Transverse colon (tissue), 4 donors: ENCODE results near the gene SCAF1.
"Not testable (repeated sequence)": the region's sequence is repeated elsewhere in the genome, so short reads cannot be mapped to it uniquely, and the experiment has no call there.

Source experiments
- EP300 ChIP-seq: sonication (generic); formaldehyde crosslinking; IDR thresholded peaks from one replicate; pipeline ENCODE4 v1.6.1; 2017; ENCODE audit warnings: antibody characterized with exemption, low read depth
- POLR2A ChIP-seq: fragments of 450-650 bp; IDR thresholded peaks from one replicate; pipeline ENCODE4 v1.6.1; 2016; ENCODE audit warnings: antibody characterized with exemption, mild to moderate bottlenecking, moderate library complexity
- POLR2AphosphoS5 ChIP-seq, 3 donors: sonication (generic); formaldehyde crosslinking; IDR thresholded peaks; one replicate each; pipeline ENCODE4 v1.6.1; 2016; ENCODE audit warnings: antibody characterized with exemption in 3 of 3
- TF ChIP-seq, protein P1 (sequence below), 5 experiments: fragments of 200-600 bp in 3 of 5; fragments of 450-650 bp in 2 of 5; sonication (generic) in 3 of 5; IDR thresholded peaks; 1 replicate in 2 of 5; 2 replicates in 3 of 5; pipeline ENCODE4 v1.5.1; 2016 to 2017; ENCODE audit warnings: antibody characterized with exemption in 5 of 5, inconsistent platforms in 3 of 5, mild to moderate bottlenecking in 2 of 5, moderate library complexity in 1 of 5

DNA sequence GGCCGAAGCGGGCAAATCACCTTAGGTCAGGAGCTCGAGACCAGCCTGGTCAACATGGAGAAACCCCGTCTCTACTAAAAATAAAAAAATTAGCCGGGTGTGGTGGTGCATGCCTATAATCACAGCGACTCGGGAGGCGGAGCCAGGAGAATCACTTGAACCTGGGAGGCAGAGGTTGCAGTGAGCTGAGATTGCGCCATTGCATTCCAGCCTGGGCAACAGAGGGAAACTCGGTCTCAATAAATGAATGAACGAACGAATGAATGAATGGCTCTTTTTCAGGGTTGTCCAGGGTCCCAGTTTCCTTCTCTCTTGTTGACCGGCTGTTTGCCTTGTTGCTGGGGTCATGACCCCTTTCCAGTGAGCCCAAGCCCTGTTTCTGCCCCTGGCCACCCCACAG is 24.1 kb upstream of the SCAF1 start:
- TF ChIP-seq, protein P1, sequence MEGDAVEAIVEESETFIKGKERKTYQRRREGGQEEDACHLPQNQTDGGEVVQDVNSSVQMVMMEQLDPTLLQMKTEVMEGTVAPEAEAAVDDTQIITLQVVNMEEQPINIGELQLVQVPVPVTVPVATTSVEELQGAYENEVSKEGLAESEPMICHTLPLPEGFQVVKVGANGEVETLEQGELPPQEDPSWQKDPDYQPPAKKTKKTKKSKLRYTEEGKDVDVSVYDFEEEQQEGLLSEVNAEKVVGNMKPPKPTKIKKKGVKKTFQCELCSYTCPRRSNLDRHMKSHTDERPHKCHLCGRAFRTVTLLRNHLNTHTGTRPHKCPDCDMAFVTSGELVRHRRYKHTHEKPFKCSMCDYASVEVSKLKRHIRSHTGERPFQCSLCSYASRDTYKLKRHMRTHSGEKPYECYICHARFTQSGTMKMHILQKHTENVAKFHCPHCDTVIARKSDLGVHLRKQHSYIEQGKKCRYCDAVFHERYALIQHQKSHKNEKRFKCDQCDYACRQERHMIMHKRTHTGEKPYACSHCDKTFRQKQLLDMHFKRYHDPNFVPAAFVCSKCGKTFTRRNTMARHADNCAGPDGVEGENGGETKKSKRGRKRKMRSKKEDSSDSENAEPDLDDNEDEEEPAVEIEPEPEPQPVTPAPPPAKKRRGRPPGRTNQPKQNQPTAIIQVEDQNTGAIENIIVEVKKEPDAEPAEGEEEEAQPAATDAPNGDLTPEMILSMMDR (IDR thresholded peaks at IDR 0.05) = not testable (repeated sequence)
- TF ChIP-seq POLR2A; EP300; POLR2AphosphoS5 (IDR thresholded peaks at IDR 0.05): not testable (repeated sequence)
